ENCODE measurements around the gene DCT. TPM values are rescaled to one million over a fixed set of nuclear protein-coding genes. Genes with fewer than 3 reads are reported as not detected.

The DCT gene
- total and polyA plus RNA-seq, 2 of the 8 experiments (the other 6 are each of a cell fraction or from before 2014, with no cell fraction given): 0.02 TPM; not detected in 1

GRCh38 chr13:94395860-94396259 lies 83.6 kb downstream of the DCT start:
- Histone ChIP-seq H3K4me3 (ENCODE audit: extremely low read depth in 1 of 4, insufficient read depth in 2 of 4, low read depth in 3 of 4, low read length in 4 of 4) (no peak overlapping the region), H3K4me2 (ENCODE audit: insufficient read depth in 1 of 2, low read depth in 2 of 2, low read length in 2 of 2) (no peak overlapping the region), H3K36me3 (ENCODE audit: control insufficient read depth in 2 of 4, insufficient read depth in 4 of 4, low read length in 3 of 4) (no peaks in the 10 kb centered on the region), H3K9ac (replicated peaks in 1 of 4; ENCODE audit: extremely low read depth in 1 of 4, low read depth in 3 of 4, low read length in 3 of 4) (no peak overlapping the region), H3K18ac (ENCODE audit: extremely low read depth, low read length) (no peak overlapping the region), H4K91ac (replicated peaks; ENCODE audit: insufficient read length, low read length) (no peak overlapping the region), H3K4me1 (replicated peaks in 1 of 4; ENCODE audit: control insufficient read depth in 3 of 4, insufficient read depth in 4 of 4, low read length in 3 of 4) (no peaks in the 10 kb centered on the region), H2AK5ac (ENCODE audit: low read depth, low read length) (no peak overlapping the region), H3K9me3 (ENCODE audit: insufficient read depth in 2 of 2, low read depth in 1 of 2, low read length in 1 of 2) (no peaks in the 10 kb centered on the region), H2BK12ac (ENCODE audit: low read depth, low read length) (no peak overlapping the region), H3K4ac (replicated peaks; ENCODE audit: insufficient read length, low read depth, low read length) (no peak overlapping the region), H3K23me2 (ENCODE audit: low read depth, low read length) (no peaks in the 10 kb centered on the region), H3K79me1 (ENCODE audit: low read depth, low read length) (no peaks in the 10 kb centered on the region), H4K20me1 (replicated peaks in 1 of 2; ENCODE audit: control insufficient read depth in 1 of 2, insufficient read depth in 2 of 2, low read length in 2 of 2) (no peaks in the 10 kb centered on the region), H2BK5ac (ENCODE audit: low read depth, low read length) (no peak overlapping the region), H2AFZ (ENCODE audit: low read length) (no peak overlapping the region), H3K23ac (ENCODE audit: insufficient read length) (no peak overlapping the region), H3K27ac (ENCODE audit: low read depth, low read length) (no peak overlapping the region), H2BK120ac (replicated peaks; ENCODE audit: low read depth, low read length) (no peak overlapping the region), H2BK15ac (ENCODE audit: low read length) (no peak overlapping the region), H2BK20ac (ENCODE audit: low read length) (no peak overlapping the region), H4K8ac (ENCODE audit: extremely low read depth, insufficient read depth, low read length) (no peak overlapping the region), H3K27me3 (replicated peaks in 1 of 4; ENCODE audit: control insufficient read depth in 3 of 4, extremely low read depth in 1 of 4, insufficient read depth in 3 of 4, low read length in 3 of 4) (no peaks in the 10 kb centered on the region), H3K79me2 (ENCODE audit: control insufficient read depth in 1 of 2, insufficient read depth in 2 of 2, low read length in 2 of 2) (no peaks in the 10 kb centered on the region), H3K56ac (replicated peaks; ENCODE audit: insufficient read length, low read depth, low read length) (no peak overlapping the region), H3K14ac (ENCODE audit: insufficient read length) (no peak overlapping the region), H4K5ac (ENCODE audit: insufficient read length, low read depth, low read length) (no peak overlapping the region)
- ChIA-PET CTCF (ENCODE audit: partially characterized antibody) (interaction anchor here (1.0 to 3.0 kb wide), 4 partner anchors 9 to 204 kb away, joined by 3 to 14 read pairs (median 4); no protein-coding TSS in a partner anchor), POLR2A (ENCODE audit: partially characterized antibody) (no interaction called here)
- FAIRE-seq (no peak), DNase-seq (ENCODE audit: low read depth in 1 of 2, low spot score in 2 of 2) (no peak)
- TF ChIP-seq SIRT6 (IDR thresholded peaks at IDR 0.05; ENCODE audit: low read length) (no peak), NRF1 (IDR thresholded peaks at IDR 0.05; ENCODE audit: low read depth, low read length) (no peak), KDM1A (IDR thresholded peaks at IDR 0.05; ENCODE audit: borderline replicate concordance, low read length) (no peak), CTCF (IDR thresholded peaks at IDR 0.05; ENCODE audit: control extremely low read depth in 1 of 3, insufficient read depth in 1 of 3, low read depth in 1 of 3, low read length in 3 of 3) (no peak), GABPA (IDR thresholded peaks at IDR 0.05; ENCODE audit: borderline replicate concordance, insufficient read depth, low read length) (no peak), TAF1 (IDR thresholded peaks at IDR 0.05; ENCODE audit: low read depth, low read length) (no peak), CBX8 (IDR thresholded peaks at IDR 0.05; ENCODE audit: borderline replicate concordance, low read depth, low read length) (no peak), SUZ12 (IDR thresholded peaks at IDR 0.05; ENCODE audit: low read length) (no peak), BCL11A (IDR thresholded peaks at IDR 0.05; ENCODE audit: low read depth in 2 of 2, low read length in 2 of 2) (no peak), CTBP2 (IDR thresholded peaks at IDR 0.05; ENCODE audit: borderline replicate concordance, insufficient read depth, insufficient read length, low read length) (no peak), POLR2AphosphoS5 (IDR thresholded peaks at IDR 0.05; ENCODE audit: low read depth, low read length) (no peak), CREB1 (IDR thresholded peaks at IDR 0.05) (no peak)
- WGBS, 2 experiments (ENCODE audit: extremely low coverage in 1 of 2, insufficient coverage in 1 of 2, insufficient read length in 1 of 2, insufficient replicate concordance in 2 of 2, low coverage in 1 of 2, low lambda C conversion rate in 2 of 2, missing lambda C conversion rate in 1 of 2): 88% methylated on average over 5 of the region's 5 CpGs; no CpG with 5 or more reads in 1 of the 2 experiments

Data from H1 (cell line).